NK-92 treated with Interleukin-12 subunit alpha and Interleukin-12 subunit beta, amount 100 ng/mL, for 24 hours (cell line): Measurements from ENCODE around the gene SMYD3.
"Not testable (repeated sequence)": the region's sequence is repeated elsewhere in the genome, so short reads cannot be mapped to it uniquely, and the experiment has no call there.

Experiments
- DNase-seq: peaks from one replicate; lab custom pipeline; 2025; lab: John Stamatoyannopoulos, UW

The SMYD3 gene

GRCh38 chr1:245804696-245805095 is 702.4 kb downstream of the SMYD3 start:
- DNase-seq: no peak

DNA sequence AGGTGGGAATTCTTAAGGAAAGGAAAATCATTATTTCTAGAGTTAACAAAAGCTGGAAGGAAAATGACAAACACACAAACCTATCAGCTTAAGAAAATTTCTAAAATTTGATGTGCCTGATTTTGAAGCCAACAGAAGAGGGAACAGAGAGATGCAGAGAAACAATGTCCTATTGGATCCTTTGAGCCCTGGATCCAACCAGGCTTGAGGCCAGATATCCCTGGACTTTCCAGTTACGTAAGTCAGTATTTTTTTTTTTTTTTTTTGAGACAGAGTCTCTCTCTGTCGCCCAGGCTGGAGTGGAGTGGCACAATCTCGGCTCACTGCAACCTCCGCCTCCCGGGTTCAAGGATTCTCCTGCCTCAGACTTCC is 703.4 kb downstream of the SMYD3 start:
- DNase-seq: no peak

DNA sequence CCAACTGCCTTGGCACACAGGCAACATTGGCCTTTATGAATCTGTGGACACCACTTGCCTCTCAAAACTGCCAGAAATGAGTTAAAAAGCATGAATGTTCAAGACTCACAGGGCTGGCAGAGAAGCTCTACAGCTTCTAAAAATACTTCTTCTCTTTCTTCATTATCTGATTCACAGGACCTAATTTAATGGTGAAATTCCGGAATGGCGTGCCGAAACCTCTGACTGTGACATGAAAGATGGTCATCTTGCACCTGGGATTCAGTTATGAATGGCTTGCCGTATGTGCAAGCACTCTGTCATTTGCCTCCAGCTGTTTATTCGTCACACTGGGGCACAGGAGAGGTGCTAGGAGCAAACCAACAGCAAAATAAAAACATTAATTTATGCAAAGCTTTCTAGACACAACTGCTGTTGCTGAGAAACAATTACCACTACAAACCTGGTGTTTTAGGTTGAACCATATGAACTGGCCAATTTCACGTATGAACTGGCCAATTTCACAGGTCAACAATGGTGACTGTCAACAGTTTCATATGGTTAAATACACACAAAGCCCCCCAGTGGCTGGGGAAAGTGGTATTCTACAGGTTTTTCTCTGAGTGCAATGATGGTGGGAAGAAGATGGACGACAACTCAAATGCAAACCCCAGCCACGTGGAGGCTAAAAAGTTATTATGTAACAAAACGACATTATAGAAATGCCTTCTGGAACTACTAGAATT is 704.0 kb downstream of the SMYD3 start:
- DNase-seq: no peak

GRCh38 chr1:245800901-245801605 is 706.0 kb downstream of the SMYD3 start:
- DNase-seq: no peak

DNA sequence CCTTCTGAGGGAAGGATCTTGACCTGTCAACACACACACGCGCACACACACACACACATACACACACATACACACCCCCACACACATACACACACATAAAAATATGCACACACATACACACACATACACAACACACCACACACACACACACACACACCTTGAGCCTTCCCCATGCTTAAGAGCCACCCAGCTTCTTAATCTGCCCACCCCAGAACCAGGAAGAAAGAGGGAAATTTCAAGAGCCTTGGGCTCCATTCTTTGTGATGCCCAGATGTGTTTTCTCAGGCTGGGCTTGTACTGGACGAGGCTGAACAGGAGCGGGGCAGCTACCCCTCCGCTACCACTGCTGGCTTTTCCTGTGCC is 708.7 kb downstream of the SMYD3 start:
- DNase-seq: no peak

GRCh38 chr1:245797592-245798348 is 709.3 kb downstream of the SMYD3 start:
- DNase-seq: no peak

DNA sequence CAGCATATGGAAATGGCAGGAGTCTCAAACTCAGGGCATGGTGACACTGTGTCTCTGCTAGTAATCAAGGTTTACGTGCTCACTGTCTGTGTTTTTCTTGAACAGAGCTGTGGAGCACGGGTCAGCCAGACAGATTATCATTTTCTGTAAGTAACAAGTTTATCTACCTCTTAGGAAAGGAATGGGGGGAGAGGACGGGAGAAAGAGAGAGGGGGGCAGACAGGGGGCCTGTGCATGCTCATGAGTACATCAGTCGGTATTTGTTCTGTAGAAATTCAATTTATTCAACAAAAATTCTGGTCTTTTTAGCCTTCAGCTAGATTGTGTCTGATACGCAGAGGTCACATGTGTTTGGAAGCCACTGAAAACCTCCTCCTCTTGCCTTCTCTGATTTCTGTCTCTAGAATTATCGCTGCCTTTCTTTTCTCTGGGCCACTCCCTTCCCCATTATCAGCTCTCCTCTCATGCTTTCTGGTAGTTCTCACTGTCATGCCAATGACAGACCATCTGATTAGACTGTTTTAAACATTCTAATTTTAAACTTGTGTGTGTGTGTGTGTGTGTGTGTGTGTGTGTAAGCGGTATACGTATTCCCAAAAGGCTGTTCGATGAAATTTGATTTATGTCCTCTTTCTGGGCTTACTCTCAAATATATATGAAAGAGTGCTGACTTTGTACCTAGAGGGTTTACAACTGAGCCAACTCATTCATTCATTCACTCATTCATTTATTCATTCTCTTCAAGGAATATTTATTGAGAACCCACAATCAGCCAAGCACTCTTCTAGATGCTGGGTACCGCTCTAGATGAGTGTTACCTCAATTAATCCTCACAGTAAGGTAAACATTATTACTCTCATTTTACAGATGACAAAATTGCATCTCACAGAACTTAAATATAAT is 715.4 kb downstream of the SMYD3 start:
- DNase-seq: no peak

GRCh38 chr1:245790441-245790840 is 716.6 kb downstream of the SMYD3 start:
- no peak for DNase-seq

DNA sequence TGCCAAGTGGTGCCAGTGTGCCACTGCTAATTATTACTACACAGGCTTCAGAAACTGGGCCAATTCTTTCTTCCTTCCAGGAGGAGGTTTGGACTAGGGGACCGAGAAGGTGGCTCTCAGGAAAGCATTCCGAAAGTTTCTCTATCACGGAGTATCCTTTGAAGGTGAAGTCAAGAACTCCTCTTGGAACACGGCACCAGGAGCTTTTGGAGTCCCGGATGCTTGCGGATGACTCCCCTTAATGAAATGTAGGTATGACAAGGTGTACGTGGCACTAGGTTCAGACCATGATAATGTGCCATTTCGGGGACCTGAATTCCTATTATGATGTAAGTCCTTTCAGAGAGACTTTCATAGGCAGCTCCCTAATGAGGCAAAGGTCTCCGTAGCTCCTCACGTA is 718.2 kb downstream of the SMYD3 start:
- no peak for DNase-seq

DNA sequence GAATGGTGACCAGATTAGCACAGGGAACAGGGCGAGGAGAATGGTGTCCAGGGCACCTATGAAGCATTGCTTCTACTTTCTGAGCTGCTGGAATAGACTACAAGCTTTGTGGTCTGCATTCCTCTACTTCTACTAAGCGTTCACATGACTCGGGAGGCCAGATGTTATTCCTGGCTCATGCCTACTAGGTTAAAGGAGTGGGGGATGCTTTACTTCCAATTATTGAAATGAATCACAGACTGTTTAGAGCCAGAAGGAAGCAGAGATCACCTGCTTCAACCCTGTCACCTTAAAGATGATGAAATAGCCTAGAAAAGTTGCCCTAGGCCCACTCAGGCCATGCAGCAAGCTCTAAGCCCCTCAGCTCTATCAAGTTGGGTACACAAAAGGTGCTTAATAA is 718.8 kb downstream of the SMYD3 start:
- DNase-seq: no peak

DNA sequence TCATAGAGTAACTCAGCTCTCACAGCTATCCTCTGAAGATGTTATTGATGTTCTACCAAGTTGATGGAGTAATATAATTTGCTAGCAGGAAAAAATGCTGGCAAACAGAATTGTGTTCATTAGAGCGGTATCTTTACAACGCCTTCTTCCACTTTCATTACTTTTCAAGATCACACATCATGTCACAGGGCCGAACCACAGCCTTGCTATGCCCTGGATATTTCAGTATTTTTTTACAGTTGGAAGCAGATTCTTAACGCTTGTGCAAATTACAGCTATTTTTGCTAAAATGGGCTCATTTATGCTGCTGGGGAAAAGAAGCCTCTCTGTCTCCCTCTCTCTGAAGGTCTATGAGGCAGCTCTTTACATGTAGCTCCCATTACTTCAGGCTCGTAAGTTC is 720.1 kb downstream of the SMYD3 start:
- no peak for DNase-seq

DNA sequence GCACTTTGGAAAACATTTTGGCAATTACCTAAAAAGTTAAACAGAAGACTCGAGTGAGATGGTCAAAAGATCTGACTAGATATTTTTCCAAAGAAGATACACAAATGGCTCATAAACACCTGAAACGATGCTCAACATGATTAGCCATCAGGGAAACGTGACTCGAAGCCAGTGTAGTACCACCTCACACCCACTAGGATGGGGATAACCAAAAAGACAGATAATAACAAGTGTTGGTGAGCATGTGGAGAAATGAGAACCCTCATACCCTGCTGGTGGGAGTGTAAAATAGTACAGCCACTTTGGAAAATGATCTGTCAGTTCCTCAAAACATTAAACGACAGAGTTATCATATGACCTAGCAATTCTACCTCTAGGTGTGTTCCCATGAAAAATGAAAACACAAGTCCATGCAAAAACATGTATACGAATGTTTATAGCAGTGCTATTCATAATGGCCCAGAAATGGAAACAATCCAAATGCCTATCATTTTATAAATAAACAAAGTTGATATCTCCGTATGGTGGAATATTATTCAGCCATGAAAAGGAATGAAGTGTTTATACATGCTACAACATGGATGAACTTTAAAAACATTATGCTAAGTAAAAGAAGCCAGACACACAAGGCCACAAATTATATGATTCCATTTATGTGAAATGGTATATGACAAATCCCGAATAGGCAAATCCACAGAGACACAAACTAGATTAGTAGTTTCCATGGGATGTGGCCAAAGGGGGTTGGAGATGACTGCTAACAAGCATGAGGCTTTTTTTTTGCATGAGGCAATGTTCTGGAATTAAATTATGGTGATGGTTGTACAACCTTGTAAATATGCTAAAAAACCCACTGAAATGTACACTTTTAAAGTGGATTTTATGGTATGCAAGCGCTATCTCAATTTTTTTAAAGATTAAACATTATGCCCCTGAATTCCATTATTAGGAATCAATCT is 727.0 kb downstream of the SMYD3 start:
- no peak for DNase-seq

- no peak for DNase-seq
Observed at GRCh38 chr1:245777752-245778151, 729.3 kb downstream of the SMYD3 start.

- DNase-seq: no peak
Observed at GRCh38 chr1:245776694-245777332, 730.3 kb downstream of the SMYD3 start.

GRCh38 chr1:245776139-245776538 is 730.9 kb downstream of the SMYD3 start:
- DNase-seq: no peak

DNA sequence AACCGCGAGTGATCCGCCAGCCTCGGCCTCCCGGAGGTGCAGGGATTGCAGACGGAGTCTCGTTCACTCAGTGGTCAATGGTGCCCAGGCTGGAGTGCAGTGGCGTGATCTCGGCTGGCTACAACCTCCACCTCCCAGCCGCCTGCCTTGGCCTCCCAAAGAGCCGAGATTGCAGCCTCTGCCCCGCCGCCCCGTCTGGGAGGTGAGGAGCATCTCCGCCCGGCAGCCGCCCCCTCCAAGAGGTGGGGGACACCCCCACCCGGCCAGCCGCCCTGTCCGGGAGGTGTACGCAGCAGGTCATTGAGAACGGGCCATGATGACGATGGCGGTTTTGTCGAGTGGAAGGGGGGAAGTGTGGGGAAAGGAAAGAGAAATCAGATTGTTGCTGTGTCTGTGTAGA is 732.1 kb downstream of the SMYD3 start:
- not testable (repeated sequence) for DNase-seq

GRCh38 chr1:245774196-245774595 is 732.9 kb downstream of the SMYD3 start:
- no peak for DNase-seq

DNA sequence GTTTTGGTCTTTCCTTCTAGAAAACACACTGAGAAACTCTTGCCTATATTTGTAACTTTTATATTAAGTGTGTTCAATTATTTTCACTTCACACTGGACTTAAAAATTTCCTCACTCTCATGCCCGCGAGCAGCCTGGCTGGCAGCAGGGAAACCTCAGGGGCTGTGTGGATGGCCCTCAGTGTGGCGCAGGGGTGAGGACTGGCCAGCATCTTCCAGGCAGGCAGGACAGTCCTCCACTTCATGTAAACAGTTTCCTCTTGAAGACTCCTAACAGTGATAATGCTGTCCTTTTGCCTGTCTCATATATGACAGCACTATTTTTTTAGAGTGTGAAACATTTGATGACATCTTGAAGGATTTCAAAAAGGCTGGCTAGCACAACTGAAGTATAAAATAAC is 733.7 kb downstream of the SMYD3 start:
- no peak for DNase-seq

- no peak for DNase-seq
Observed at GRCh38 chr1:245772739-245773138, 734.3 kb downstream of the SMYD3 start.

DNA sequence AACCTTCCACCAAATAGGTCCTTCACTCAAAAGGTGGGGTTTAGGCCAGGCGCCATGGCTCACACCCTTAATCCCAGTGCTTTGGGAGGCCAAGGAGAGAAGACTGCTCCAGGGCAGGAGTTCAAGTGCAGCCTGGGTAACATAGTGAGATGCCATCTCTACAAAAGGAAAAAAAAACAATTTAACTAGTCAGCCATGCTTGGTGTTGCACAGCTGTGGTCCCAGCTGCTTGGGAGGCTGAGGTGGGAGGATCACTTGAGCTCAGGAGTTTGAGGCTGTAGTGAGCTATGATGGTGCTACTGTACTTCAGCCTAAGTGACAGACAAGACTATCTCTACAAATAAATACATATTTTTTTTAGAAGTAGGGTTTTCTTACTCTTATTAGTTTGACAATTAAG is 734.8 kb downstream of the SMYD3 start:
- no peak for DNase-seq
